HG03469 (cell line): Measurements from ENCODE around the gene COL13A1.

Source experiments
- ATAC-seq: cut with Tn5 transposase; IDR thresholded peaks from one replicate; pipeline ENCODE4 v1.9.1; 2021; ENCODE audit warnings: mild to moderate bottlenecking, moderate library complexity, moderate number of reproducible peaks; ENCODE audit not compliant: unreplicated experiment

The COL13A1 gene

DNA sequence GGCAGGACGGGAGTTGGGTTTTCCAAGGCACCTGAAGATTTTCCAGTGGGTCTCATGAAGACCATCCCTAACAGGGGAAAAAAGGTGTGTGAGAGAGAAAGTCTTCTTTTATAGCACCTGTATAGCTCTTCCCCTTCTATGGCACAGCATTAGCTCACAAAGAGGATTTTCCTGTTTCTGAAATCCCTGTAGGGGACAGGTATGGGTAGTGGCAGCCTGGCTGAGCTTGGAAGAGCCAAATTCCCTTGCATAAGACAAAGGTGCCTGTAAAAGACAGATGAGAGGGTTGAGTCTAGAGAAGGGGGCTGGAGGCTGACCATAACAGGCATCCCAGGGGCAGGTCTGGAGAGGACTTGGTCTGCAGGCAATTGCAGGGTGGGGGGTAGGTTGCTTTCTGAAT lies 63.7 kb downstream of the COL13A1 start:
- no peak for ATAC-seq

DNA sequence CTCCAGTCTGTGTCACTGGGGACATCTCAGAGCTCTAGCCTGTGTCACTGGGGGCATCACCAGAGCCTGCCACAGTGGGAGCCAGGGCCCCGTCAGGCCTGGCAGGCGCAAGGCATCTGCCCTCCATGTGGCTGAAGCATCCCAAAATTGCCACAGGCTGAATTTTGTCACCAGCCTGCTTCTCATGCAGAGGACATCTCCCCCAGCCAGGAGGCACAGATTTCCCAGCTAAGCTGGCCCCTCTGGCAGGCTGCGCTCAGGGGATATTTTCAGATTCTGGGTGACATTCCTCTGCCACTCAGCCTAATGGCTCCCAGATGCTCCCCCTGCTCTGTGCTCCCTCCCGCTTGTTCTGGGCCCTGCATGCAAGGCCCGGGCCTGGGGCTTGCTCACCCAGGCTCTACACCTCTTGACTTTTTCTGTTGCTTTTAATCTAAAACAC lies 64.6 kb downstream of the COL13A1 start:
- ATAC-seq: no peak

DNA sequence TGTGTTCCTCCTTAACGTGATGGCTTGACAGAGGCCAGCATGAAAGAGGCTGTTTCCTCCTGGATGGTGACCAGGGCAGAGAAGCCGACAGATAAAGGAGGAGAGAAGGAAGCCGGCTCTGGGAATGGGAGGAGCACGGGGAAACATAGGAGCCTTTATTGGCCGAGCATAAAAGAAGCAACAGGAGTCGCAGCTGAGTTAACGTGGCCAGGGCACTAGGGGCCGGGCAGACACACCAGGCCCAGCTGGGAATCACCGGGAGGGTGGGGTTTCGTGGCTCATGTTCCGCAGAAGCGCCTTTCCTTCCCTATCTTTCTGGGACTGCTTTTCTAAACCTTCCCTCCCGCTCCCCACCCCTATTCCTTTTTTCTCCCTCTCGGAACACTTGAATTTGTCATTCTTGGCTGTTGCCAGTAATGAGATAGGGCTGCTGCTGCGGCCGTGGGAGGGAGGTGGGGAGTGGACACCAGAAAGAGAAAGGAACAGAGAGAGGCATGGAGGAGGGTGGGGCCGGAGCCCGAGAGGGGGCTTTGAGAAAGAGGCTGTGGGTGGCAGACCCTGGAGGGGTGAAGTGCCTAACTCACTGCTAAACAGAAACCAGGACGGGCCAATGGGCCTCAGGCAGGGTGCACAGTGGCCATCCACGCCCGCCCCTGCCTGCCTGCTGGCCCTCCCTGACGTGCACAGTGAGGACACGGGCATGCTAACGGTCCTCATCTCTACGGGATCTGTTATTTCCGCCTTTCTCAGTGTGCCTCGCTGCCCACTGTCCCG lies 65.2 kb downstream of the COL13A1 start:
- ATAC-seq: no peak

DNA sequence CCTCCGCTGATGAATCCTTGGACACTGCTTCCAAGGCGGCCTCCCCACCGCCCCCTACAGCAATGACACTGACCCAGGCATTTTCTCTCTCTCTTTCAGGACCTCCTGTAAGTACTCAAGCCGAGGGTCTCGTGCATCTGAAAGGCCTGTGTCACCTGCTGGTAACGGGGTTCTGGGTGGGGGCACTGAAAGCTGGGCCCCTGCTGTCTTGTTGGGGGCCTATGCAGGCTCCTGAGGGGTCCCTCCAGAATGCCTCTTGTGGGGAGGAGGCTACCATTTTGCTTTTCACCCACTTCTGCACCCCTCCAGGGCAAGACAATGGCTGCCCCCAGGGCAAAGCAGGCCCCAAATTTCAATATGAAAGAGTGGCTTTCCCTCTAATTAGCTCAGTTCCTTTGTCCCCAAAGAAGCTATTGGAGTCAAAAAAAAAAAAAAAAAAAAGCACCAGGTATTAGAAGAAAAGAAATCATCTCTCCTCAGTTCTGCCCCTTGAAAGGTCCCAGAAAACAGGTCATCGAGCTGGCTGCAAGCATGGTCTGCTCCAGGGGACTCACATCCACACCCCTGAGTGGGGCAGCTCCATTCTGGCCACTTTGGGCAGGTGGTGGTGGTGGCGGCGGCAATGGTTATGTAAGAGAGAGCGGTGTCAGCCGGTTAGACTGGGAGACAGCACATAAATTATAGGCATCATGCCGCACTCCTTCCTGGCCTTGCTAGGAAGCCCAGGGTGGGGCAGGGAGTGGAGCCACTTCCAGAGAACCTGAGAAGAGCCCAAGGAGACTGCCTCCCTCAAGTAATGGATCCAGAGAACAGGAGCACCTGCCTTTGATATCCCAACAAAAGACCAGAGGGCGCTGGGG lies 66.2 kb downstream of the COL13A1 start:
- ATAC-seq: no peak

DNA sequence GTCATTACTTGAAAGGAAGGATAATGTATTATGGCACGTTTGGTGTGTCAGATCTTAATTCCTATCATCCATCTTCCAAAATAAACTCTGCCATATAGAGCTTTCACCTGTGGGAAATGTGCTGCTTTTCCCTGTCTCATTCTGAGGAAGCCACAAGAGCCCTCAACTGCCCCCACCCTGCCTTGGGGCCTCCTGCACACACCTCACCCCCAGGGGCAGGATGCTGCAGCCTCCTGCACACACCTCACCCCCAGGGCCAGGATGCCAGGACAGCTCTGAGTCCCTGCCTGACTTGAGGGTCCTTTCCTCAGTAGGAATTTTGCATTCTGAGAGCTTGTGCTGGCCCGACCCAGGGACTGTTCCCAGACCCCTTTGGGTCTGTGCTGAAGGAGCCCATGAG lies 67.1 kb downstream of the COL13A1 start:
- no peak for ATAC-seq

DNA sequence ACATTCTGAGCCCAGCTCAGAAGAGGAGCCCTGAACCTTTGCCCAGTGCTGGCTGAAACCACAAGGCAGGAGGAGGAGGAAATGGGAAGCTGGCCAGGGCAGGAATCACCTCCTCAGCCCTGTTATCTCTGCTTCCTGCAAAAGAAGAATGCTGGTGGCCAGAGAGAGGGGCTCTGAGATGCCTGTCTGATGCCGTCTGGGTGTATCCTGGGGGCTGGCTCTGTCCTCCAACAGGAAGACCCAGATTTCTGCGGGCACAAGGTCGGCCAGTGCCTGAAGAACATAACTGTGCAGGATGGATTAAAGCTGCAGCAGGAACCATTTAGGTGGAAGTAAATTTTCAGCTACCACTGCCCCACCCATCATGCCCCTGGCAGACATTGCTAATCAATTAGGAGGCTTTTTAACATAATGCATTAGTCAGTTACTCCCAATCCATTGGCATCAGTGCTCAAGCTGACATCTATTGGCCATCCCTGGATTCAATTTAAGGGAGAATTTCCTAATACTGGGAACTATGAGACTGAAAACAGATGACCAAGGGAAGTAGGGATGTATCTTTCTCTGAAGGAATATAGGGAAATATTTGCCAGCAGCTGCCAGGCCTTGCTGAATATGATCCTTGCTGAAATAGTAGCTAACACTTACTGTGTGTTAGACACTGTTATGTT lies 67.7 kb downstream of the COL13A1 start:
- ATAC-seq: no peak

DNA sequence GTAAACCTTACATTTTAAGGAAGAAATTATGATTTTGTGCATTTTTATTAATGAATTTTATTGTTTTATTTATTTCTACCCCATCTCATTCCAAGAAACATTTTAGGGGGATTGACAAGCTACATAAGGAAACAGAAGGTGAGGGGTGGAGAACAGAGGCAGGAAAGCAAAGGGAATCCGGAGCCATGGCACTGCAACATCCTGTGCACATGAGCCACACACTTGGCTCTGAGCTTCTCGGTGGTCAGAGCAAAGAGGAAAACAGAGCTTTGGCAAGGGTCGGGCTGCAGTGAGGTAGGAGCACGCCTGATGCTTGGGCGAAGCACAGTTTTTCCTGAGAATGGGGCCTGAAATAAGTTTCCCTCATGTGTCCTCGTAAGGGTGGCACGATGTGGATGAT lies 68.9 kb downstream of the COL13A1 start:
- no peak for ATAC-seq

DNA sequence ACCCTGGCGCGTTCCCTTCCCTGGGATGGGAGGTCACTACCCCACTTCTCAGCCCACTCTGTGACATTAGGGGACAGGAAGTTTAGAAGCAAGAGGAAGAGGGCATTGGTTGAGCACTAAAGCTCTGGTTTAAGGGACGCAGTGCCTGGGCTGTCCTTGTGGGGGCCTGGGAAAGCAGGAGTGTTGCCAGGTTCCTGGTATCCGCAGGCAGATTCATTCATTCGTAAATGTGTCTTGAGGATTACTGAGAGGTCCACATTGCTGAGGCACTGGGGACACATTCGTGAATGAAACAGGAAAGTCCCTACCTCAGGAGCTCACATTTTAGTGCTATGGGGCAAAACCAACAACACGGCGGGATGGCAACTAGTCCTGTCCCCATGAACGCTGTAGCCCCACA lies 69.4 kb downstream of the COL13A1 start:
- no peak for ATAC-seq

DNA sequence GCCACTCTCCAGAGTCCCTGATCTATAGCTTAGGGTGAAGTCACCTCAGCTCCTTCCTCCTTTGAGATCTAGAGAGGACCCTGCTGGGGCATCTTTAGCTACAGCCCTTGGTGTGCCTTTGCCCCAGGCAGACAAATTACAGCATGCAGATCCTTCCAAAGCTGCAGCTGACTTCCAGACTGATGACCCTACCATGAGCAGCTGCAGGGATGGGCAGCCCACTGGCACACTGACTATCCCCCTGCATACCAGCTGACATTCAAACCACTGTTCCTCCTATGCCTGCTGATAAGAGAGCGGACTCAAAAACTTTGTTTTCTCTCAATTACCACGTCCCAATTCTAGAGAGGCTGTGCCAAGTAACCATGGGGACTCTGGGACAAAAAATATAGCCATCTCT lies 70.6 kb downstream of the COL13A1 start:
- ATAC-seq: no peak

DNA sequence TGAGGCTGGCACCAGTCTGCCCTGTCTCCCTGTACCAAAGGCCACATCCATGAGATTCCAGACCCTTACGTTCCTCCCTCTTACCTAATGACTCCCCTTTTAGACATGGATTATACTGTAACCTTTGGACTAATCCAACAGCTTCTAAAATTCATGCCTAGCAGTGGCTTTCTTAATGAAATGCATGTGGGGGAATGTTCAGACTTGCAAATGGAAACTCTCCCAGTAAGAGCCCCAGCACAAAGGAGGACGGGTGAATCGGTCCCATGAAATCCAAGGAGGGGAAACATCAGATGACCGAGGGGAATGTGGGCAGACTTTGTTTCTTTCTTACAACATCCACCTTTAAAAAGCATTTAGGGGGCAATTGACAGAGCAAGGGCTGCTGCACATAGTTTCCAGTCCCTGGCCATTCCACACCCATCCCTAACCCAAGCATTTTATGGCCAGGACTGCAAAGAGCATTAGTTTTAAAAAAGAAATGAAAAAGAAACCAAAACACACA lies 71.5 kb downstream of the COL13A1 start:
- ATAC-seq: no peak

DNA sequence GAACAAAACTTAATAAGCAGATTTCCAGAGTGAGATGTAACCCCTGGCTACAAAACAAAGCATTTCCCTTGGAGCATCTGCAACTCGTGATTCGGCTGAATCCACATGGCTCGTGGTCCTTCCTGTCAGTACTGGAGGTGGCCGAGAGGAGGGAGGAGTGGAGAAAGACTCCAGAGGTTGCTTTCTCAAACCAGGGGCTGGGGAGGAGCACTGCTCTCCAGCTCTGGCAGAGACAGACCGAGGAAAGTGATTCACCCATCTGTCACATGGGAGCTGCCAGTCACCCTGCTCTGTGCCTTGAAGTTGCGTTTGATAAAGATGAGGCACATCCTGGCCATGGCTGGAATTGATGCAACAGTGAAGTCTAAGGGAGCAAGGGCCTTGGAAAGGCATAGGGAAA lies 72.7 kb downstream of the COL13A1 start:
- ATAC-seq: no peak

DNA sequence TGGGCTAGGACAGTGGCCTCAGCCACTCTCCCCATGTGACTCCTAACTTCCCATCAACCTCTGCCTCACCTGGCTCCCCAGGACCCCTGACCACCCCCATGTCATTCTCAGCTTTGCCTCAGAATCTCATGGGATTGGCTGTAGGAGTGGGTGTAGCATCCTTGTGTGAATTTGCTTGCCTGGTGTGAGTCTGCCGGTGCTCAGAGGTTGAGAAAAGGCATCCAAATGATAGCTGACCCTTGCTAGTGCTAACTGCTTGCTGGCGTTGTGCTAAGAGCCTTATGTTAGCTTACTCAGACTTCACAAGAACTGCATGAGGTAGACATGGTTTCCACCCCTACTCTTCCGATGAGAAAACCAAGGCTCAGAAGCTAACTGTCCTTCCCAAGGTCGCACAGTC lies 74.2 kb downstream of the COL13A1 start:
- no peak for ATAC-seq

DNA sequence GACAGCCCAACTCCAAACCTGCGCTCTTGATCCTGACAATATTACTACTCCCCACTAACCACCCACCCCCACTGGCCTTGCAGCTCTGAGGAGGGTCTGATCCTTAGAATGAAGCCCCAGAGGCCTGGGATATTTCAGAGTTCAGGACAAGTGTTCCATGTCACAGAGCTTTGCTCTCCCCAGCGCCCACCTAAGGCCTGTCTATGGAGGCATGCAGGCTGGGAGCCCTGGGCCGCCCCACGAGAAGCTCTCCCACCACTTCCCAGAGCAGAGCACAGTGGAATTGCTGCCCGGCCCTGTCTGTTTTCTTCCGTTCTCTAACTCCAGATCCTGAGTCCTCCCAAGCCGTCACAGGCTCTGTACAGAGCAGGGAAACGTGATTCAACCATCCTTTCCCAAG lies 74.6 kb downstream of the COL13A1 start:
- no peak for ATAC-seq

DNA sequence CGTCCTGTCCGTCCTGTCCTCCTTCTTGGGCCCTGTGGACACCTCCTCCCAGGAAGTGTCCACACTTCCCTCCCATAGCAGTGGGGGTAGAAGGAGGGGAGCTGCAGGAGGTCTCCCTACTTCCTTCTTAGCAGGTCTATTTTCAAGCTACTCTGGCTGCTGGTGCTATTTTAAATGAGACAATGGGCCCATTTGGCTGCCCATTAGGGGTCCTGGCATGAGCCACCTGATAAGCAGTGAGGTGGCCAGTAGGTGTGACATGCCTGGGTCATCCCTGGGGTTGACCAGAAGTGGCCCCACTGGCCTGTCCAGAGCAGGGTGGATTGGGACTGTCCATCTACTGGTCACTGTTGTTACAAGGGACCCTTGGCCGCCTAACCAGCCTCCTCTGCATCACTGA lies 75.2 kb downstream of the COL13A1 start:
- no peak for ATAC-seq

DNA sequence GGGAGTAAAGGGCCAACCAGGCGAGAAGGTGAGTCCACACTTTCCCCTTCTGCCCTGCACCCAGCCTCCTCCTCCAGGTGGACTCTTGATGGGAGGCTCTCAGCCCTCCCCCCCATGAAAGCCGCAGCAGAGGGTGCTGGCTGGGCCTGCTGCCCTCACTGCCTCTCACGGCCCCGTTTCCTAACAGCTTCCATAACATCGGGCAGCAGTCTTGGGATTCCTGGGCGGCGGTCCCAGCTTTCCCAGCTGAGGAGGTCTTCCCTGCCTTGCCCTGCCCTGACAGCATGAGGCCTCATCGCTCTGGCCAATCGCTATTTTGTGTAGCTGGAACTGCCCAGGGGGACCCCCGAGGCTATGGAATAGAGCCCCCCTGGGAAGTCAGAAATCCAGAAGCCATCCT lies 76.3 kb downstream of the COL13A1 start:
- no peak for ATAC-seq

DNA sequence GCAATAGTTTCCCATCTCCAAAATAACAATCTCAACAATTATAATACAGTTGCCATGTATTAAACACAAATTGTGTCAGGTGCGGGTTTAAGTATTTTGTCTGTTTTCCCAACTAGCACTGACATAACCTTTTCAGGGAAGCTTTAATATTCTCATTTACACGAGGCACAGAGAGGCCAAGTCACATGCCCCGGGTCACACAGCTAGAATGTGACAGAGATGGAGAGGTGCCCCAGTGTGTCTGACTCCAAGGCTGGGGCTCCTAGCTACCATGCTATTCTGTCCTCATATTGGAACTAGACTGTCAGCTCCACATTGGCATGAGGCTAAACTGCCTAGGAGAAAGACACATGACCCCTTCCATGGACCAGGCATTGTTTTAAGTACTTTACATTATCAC lies 77.2 kb downstream of the COL13A1 start:
- no peak for ATAC-seq

DNA sequence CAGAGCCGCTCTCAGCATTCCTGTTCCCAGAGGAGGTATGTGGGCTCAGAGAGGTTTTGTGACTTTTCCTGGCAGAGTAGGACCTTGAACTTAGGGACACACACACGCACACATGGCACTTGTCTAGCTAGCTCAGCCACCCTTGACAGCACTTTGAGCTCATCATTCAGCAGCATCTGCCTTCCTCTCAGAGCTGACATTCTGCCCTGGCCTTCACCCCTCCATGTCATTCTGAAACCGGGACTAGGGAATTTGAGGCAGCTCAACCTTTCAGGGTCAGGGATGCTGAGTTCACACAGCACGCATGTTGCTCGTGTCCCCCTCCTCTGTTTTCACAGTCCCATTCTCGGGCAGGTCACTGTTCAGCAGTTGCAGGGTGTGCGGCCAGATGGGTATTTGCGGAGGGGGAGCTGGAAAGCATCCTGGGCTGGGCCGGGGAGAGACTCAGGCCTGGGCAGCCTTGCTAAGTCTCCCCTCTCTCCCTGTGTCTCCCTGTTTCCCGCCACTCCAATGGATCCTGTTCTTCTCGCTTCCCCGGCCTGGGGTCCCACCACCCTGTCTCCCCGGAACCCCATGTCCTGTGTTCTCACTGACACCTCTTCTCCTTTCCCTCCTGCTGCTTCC lies 78.0 kb downstream of the COL13A1 start:
- ATAC-seq: no peak

DNA sequence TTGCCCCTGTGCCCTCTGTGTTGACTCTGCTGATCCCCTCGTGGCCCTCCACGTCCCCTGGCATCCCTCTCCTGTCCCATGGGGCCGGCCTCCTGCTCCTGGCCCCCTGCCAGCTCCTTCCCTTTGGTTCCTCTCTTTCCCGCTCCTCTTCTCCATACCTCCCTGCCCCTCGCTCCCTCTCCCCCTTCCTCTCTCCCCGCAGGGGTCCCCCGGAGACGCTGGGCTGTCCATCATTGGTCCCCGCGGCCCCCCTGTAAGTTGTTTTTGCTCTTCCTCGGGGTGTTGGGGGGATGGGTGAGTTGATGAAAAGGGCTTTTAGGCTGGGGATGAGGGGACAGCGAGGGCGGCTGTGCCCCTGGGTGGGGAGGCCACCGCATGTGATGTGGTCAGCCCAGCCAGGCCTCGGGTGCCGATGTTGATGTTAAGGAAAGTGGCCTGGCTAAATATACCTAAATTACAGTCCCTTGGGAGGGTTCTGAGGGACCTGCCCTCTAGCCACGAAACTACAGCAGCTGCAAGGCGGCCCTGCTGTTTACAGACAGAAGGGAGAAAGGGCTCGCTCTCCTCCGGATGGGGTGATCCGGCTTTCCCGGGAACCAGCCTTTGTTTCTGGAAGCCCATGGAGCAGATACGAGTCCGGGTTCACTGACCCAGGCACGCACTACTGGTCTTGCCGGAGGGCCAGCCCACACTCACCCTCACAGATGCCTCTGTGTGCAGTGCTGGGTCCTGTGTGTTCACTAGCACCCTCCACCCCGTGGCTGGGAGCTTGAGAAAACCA lies 78.8 kb downstream of the COL13A1 start:
- ATAC-seq: no peak

DNA sequence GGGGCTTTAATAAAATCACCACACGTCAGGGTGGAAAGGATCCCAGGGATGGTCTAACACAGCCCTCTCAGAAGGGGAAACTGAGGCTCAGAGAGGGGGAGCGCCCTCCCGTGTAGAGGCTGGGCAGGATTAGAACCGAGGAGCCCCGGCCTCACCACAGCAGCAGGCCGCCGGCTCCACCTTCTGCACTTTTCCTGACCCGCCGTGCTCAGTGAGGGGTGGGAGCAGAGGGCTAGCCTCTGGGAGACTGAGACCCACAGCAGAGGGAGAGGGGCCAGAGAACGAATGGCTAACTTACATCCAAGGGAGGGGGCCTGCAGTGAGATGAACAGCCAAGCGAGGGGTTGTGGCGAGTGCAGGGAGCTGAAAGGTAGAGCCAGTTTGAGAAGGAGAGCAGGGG lies 79.5 kb downstream of the COL13A1 start:
- no peak for ATAC-seq

DNA sequence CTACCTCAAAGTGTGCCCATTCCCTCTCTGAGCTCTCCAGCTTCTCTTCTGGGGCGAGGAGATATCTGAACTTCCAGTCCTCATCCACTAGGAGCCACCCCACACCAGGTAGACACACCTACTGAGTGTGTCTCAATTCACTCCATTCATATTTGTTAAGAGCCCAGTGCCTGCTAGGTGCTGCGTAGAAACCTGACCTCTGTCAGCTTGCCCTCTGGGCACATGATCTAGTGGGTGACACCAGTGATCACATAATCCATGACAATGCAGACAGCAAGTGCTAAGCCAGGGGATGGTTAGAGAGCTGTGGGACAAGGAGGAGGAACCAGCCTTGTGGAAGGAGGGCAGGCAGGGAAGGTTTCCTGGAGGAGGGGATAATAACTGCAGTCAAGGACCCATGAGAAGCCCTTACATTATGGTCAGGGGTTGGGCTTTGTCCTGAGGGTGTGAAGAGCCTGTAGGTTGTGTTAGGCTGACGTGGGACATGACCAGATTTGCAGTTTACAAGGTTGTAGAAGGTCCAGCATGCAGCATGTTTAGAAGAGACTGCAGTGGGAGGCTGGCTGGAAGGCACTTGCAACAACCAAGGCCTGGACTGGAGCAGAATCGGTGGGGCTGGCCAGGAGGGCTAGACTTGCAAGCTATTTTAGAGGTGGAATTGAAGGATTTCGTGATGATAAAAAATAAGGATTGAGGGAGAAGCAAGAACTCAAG lies 81.8 kb downstream of the COL13A1 start:
- no peak for ATAC-seq
